HG03280 (cell line): ENCODE results near the gene TNF.
"Not testable (repeated sequence)": the region's sequence is repeated elsewhere in the genome, so short reads cannot be mapped to it uniquely, and the experiment has no call there.

Experiments used
- ATAC-seq: cut with Tn5 transposase; IDR thresholded peaks from one replicate; pipeline ENCODE4 v1.9.1; 2021; ENCODE audit warnings: mild to moderate bottlenecking, moderate library complexity; ENCODE audit not compliant: unreplicated experiment

The TNF gene

DNA sequence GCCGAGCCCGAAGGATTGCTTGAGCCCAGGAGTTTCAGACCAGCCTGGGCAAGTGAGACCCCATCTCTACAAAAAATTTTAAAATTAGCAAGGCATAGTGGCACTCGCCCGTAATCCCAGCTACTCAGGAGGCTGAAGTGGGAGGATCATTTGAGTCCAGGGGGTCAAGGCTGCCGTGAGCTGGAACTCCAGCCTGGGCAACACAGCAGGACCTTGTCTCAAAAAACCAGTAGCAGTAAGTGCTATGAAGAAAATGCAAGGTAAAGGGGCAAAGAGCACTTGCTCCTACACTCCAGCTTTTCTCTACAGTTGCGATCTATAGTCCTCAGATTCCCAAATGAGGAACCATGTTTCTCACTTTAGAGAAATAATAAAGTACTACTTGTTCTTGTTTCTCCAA lies 31.7 kb upstream of the TNF start:
- no peak for ATAC-seq

DNA sequence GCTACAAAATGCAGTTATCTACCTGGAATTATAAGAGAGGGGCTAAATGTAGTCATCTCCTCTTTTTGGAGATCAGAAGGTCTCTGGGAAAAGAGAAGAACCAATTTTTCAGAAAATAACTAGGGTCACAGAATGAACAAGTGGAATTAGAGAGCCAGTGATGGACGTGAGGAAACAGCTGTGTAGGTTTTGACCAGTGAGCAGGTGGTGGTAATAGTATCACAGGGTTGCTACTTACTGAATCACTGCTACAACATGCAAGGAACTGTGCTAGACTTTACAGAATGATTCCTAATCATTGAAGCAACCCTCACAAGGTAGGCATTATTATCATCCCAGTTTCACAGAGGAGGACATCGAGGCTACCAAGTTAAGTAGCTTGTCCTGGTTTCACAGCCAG lies 30.7 kb upstream of the TNF start:
- no peak for ATAC-seq

DNA sequence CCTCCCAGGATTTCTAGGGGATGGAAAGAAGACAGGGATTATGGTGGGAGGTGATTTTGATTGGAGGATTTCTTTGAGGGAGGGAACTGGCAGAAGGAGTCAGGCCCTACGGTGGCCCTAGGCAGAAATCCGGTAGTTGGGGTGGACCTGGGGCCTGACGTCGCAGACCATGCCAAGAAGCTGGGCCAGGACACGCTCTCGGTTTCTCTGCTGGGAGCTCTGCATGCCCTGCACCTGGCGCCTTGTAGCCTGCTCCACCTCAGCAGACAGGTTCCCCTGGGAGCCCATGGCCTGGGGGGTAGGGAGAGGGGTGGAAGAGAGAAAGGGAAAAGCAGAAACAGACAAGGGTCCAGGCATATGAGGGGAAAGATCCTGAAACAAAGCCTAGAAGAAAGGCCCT lies 30.1 kb upstream of the TNF start:
- no peak for ATAC-seq

- peak; percentile 49 for ATAC-seq
Measured at GRCh38 chr6:31546339-31546957, 28.9 kb upstream of the TNF start, which contains the start of gene ATP6V1G2. TSS of gene ATP6V1G2 (minus strand) at chr6:31546608. CDS start at chr6:31546559, 49 bp downstream.

DNA sequence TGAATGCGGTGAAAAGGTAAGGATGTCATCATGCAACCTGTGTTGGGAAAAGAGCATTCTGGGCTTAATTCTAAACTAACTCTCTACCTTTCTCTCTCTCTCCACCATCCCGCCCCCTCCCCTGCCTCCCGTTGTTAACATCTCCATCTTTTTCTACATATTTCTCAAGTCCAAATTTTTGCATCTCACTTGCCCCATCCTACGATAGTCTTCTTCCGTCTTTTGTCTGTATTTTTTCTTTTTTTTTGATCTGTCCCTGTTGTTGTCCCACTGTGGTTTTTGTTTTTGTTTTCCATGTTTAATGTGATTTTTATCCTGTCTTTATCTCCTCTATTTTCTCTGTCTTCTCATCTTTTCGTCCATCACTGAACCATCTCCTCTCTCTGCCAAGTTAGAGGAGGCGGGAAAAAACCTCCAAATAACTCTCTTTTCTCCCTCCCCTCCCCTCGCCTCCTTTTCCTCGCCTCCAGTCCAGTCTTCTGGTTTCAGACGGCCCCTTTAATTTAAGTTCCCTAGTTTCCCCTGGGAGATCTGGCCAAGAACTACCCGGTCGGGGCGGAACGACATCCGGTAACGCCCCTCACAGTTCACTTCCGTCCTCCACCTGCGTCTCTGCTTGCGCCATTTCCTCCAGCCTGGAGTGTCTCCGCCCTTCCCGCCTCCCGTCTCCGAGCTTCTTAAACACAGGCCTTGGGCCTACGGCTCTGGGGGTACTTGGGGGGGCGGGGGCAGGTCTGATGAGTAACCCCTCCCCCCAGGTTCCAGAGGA lies 28.2 kb upstream of the TNF start, which contains the start of gene NFKBIL1:
TSS of gene NFKBIL1 (plus strand) at position 651 of the 769 bp plus-strand sequence. CDS start at position 738, 87 bp downstream.
- peak; percentile 63 for ATAC-seq

- ATAC-seq: no peak
Measured at GRCh38 chr6:31547727-31548543, 27.4 kb upstream of the TNF start.

DNA sequence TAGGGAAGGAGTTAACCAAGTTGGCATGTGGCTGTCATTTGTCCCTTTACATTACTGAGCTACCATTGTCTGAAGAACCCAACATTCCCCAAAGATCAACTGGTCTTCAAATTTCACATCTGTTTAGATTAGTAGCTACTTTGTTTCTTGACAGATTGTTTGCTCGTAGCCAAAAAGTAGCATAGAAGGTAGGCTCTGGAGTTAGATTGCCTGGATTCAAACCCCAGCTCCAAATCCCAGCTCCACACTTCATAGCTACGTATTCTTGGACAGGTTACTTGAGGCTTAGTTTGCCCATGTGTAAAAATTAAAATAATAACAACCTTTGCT lies 26.9 kb upstream of the TNF start:
- no peak for ATAC-seq

DNA sequence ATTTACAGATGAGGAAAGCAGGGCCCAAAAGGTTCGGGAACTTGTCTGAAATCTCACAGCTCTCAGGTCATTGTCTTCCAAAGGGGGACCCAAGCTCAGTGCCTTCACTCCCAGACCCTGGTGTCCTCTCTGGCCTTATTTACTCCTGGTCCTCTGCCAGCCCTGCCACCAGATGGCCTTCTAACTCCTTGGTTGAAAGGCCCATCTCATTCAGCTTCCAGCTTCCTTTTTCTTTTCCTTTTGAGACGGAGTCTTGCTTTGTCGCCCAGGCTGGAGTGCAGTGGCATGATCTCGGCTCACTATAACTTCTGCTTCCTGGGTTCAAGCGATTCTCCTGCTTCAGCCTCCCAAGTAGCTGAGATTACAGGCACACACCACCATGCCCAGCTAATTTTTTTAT lies 24.0 kb upstream of the TNF start:
- not testable (repeated sequence) for ATAC-seq

- no peak for ATAC-seq
Measured at GRCh38 chr6:31556307-31556706, 19.1 kb upstream of the TNF start.

- ATAC-seq: no peak
Measured at GRCh38 chr6:31557443-31558317, 17.7 kb upstream of the TNF start.

- ATAC-seq: no peak
Measured at GRCh38 chr6:31558318-31558625, 17.1 kb upstream of the TNF start.

- ATAC-seq: no peak
Measured at GRCh38 chr6:31558631-31559500, 16.5 kb upstream of the TNF start.

DNA sequence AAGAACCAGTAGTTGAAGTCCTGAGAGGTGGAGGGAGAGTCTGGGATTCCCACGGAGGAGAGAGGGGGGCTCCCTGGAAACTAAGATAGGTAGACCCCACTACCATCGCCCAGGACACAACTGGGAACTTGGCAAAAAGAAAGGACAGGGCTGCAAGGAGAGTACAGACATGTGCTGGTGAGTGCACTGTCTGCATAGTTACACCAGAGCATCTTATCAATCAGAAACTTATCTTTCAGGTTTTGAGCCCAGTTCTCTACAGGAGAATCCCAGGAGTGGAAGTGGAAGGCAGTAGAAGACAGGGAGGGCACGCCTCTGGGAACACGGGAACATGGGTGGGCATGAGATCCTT lies 15.8 kb upstream of the TNF start:
- ATAC-seq: no peak

GRCh38 chr6:31559958-31560696 lies 15.2 kb upstream of the TNF start:
- peak; percentile 66 for ATAC-seq

GRCh38 chr6:31560697-31561058 lies 14.7 kb upstream of the TNF start:
- no peak for ATAC-seq

DNA sequence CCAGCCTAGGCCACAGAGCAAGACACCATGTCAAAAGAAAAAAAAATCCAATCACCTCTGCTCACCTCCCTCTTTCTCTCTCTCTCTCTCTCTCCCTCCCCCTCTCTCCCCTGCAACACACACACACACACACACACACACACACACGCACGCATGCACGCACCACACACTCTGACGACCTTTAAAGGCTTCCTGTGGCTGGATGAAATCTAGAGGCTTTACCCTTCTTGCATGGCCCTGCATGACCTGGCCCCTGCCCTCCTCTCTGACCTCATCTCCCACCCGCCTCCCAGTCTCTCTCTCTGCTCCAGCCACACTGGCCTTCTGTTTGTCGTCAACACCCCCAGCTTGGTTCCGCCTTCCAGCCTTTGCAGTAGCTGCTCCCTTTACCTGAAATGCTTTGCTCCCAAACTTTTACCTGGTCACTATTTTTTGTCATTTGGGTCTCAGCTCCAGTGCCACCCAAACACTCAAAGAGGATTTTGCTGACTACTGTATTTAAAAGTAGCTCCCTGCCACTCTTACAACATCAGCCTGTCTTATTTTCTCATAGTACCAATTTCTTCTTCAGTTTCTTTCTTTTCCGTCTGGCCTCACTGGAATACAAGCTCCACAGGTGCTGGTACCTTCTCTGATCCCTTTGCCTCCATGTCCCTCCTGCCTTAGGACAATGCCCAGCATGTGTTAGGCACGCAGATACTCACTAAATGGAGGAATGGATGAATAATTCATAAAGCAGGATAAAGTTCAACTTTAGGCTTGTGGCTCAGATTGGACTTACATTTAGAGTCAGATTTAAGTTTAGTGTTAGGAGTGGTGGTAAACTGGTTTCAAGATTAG lies 7.6 kb upstream of the TNF start:
- no peak for ATAC-seq

DNA sequence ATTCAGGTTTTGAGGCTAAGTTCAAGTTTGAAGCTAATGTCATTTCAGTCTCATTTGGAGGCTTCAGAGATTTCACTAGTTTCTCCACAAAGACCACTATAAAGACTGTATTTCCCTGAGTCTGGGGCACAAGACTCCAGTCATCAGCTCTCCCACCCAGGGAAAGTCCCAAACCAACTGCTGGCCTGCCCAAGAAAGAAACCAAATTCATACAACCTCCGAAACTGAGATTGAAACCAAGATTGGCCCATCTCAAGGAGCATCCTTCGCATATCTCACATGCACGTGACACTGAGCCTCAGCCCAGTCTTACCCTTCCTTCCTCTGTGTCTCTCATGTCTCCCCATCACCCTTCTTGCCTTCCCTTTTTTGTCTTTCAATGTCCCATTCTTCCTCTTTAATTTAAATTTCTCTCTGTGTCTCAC lies 6.8 kb upstream of the TNF start:
- peak; percentile 71 for ATAC-seq

GRCh38 chr6:31569861-31570536 lies 5.4 kb upstream of the TNF start:
- no peak for ATAC-seq
